ENCODE measurements around the gene PKDREJ. TPM values are rescaled to one million over a fixed set of nuclear protein-coding genes. Genes with fewer than 3 reads are reported as not detected.

The PKDREJ gene
- total and polyA plus RNA-seq, 2 donors (not counting 1 experiment from before 2014, with no cell fraction given) = under 0.01 TPM; not detected in 1

DNA sequence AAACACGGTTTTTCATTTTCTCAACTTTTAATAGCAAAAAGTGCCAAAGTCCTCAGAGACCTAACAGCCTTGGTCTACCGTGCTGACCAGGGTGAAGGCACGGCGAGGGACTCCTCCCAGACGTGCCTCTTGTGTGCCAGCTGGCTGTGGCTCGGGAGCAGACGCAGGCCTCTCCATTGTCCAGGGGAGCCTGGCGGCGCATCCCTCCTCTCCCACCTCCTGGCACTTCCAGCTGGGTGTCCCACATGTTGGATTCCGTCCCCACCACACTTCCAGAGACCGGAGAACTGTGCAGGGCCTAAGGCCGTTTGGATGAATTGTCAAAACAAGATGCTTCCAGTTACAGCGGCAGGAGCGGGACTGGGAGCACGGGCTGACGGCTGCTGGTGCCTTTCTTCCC lies 24.6 kb downstream of the PKDREJ start:
- H3K4me1 ChIP-seq (ENCODE audit: control insufficient read depth, extremely low read depth, insufficient read depth, low read length) = no peaks in the 10 kb centered on the region
- H4K20me1 ChIP-seq (ENCODE audit: control insufficient read depth, extremely low read depth, insufficient read depth, low read length) = no peaks in the 10 kb centered on the region
- no peak overlapping the region for H3K9ac ChIP-seq (ENCODE audit: insufficient read depth, low read length)
- no peaks in the 10 kb centered on the region for H3K9me3 ChIP-seq (ENCODE audit: control insufficient read depth, insufficient read depth, low read depth, low read length)
- no peaks in the 10 kb centered on the region for H3K79me2 ChIP-seq (ENCODE audit: control insufficient read depth, insufficient read depth, low read length)
- DNase-seq (ENCODE audit: low read depth in 2 of 2) = no peak
- H3K4me2 ChIP-seq (ENCODE audit: extremely low read depth, insufficient read depth, low read length) = no peak overlapping the region
- no peaks in the 10 kb centered on the region for H3K27me3 ChIP-seq (ENCODE audit: control insufficient read depth, insufficient read depth, low read length)
- H3K36me3 ChIP-seq (ENCODE audit: control insufficient read depth, insufficient read depth, low read length) = peaks cover 3% of the 10 kb centered on the region
- TF ChIP-seq EZH2 (IDR thresholded peaks at IDR 0.05; ENCODE audit: low read length, missing control alignments) = no peak
- TF ChIP-seq, protein P1, sequence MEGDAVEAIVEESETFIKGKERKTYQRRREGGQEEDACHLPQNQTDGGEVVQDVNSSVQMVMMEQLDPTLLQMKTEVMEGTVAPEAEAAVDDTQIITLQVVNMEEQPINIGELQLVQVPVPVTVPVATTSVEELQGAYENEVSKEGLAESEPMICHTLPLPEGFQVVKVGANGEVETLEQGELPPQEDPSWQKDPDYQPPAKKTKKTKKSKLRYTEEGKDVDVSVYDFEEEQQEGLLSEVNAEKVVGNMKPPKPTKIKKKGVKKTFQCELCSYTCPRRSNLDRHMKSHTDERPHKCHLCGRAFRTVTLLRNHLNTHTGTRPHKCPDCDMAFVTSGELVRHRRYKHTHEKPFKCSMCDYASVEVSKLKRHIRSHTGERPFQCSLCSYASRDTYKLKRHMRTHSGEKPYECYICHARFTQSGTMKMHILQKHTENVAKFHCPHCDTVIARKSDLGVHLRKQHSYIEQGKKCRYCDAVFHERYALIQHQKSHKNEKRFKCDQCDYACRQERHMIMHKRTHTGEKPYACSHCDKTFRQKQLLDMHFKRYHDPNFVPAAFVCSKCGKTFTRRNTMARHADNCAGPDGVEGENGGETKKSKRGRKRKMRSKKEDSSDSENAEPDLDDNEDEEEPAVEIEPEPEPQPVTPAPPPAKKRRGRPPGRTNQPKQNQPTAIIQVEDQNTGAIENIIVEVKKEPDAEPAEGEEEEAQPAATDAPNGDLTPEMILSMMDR (conservative IDR thresholded peaks at IDR 0.05 in 1 of 2, IDR thresholded peaks at IDR 0.05 in 1 of 2; ENCODE audit: low read depth in 1 of 2, low read length in 2 of 2) = no peak
- no peak overlapping the region for H3K27ac ChIP-seq (ENCODE audit: insufficient read depth, low read length)
- H2AFZ ChIP-seq (ENCODE audit: low read length) = no peak overlapping the region
- no peak overlapping the region for H3K4me3 ChIP-seq (replicated peaks in 1 of 4; ENCODE audit: control extremely low read depth in 1 of 4, insufficient read depth in 1 of 4, low read depth in 3 of 4, low read length in 4 of 4)

- Histone ChIP-seq H3K27ac (ENCODE audit: insufficient read depth, low read length) (no peak overlapping the region), H3K27me3 (ENCODE audit: control insufficient read depth, insufficient read depth, low read length) (no peaks in the 10 kb centered on the region), H3K9me3 (ENCODE audit: control insufficient read depth, insufficient read depth, low read depth, low read length) (no peaks in the 10 kb centered on the region), H3K9ac (ENCODE audit: insufficient read depth, low read length) (no peak overlapping the region), H4K20me1 (ENCODE audit: control insufficient read depth, extremely low read depth, insufficient read depth, low read length) (no peaks in the 10 kb centered on the region), H3K36me3 (ENCODE audit: control insufficient read depth, insufficient read depth, low read length) (peaks cover 3% of the 10 kb centered on the region), H3K4me1 (ENCODE audit: control insufficient read depth, extremely low read depth, insufficient read depth, low read length) (no peaks in the 10 kb centered on the region), H3K4me3 (replicated peaks in 1 of 4; ENCODE audit: control extremely low read depth in 1 of 4, insufficient read depth in 1 of 4, low read depth in 3 of 4, low read length in 4 of 4) (no peak overlapping the region), H3K4me2 (ENCODE audit: extremely low read depth, insufficient read depth, low read length) (no peak overlapping the region), H3K79me2 (ENCODE audit: control insufficient read depth, insufficient read depth, low read length) (no peaks in the 10 kb centered on the region), H2AFZ (ENCODE audit: low read length) (no peak overlapping the region)
- no peak for TF ChIP-seq EZH2 (IDR thresholded peaks at IDR 0.05; ENCODE audit: low read length, missing control alignments)
- TF ChIP-seq, protein P1 (conservative IDR thresholded peaks at IDR 0.05 in 1 of 2, IDR thresholded peaks at IDR 0.05 in 1 of 2; ENCODE audit: low read depth in 1 of 2, low read length in 2 of 2) = no peak
- no peak for DNase-seq (ENCODE audit: low read depth in 2 of 2)
Measured at GRCh38 chr22:46237453-46238124, 25.6 kb downstream of the PKDREJ start.

- no peak overlapping the region for H2AFZ ChIP-seq (ENCODE audit: low read length)
- peaks cover 4% of the 10 kb centered on the region for H3K36me3 ChIP-seq (ENCODE audit: control insufficient read depth, insufficient read depth, low read length)
- no peak for TF ChIP-seq EZH2 (IDR thresholded peaks at IDR 0.05; ENCODE audit: low read length, missing control alignments)
- TF ChIP-seq, protein P1 (conservative IDR thresholded peaks at IDR 0.05 in 1 of 2, IDR thresholded peaks at IDR 0.05 in 1 of 2; ENCODE audit: low read depth in 1 of 2, low read length in 2 of 2) = no peak
- H3K27ac ChIP-seq (ENCODE audit: insufficient read depth, low read length) = no peak overlapping the region
- H3K4me3 ChIP-seq (replicated peaks in 1 of 4; ENCODE audit: control extremely low read depth in 1 of 4, insufficient read depth in 1 of 4, low read depth in 3 of 4, low read length in 4 of 4) = no peak overlapping the region
- H3K4me1 ChIP-seq (ENCODE audit: control insufficient read depth, extremely low read depth, insufficient read depth, low read length) = no peaks in the 10 kb centered on the region
- H3K9me3 ChIP-seq (ENCODE audit: control insufficient read depth, insufficient read depth, low read depth, low read length) = no peaks in the 10 kb centered on the region
- no peak overlapping the region for H3K9ac ChIP-seq (ENCODE audit: insufficient read depth, low read length)
- H4K20me1 ChIP-seq (ENCODE audit: control insufficient read depth, extremely low read depth, insufficient read depth, low read length) = no peaks in the 10 kb centered on the region
- no peaks in the 10 kb centered on the region for H3K79me2 ChIP-seq (ENCODE audit: control insufficient read depth, insufficient read depth, low read length)
- H3K27me3 ChIP-seq (ENCODE audit: control insufficient read depth, insufficient read depth, low read length) = no peaks in the 10 kb centered on the region
- no peak overlapping the region for H3K4me2 ChIP-seq (ENCODE audit: extremely low read depth, insufficient read depth, low read length)
- DNase-seq (ENCODE audit: low read depth in 2 of 2) = no peak
Measured at GRCh38 chr22:46234969-46235368, 28.2 kb downstream of the PKDREJ start.

Measured in fibroblast of lung (primary cell).